Mucosa of descending colon (tissue), 3 donors: ENCODE results near the gene USP43. TPM values are rescaled to one million over a fixed set of nuclear protein-coding genes. Genes with fewer than 3 reads are reported as not detected.

Source experiments
- ATAC-seq: fragments of 200-7000 bp; cut with Tn5 transposase; one replicate; pipeline ENCODE4 v1.9.1; 2020; ENCODE audit warnings: mild to moderate bottlenecking, moderate library complexity
- DNase-seq, 3 donors: peaks; one replicate each; pipeline ENCODE4 v3.0.0-alpha.2; 2020
- H3K36me3 ChIP-seq: fragments of 200-600 bp; one replicate; pipeline ENCODE4 v1.8.0; 2021; ENCODE audit warnings: low read depth, mild to moderate bottlenecking
- H3K4me1 ChIP-seq: fragments of 200-600 bp; one replicate; pipeline ENCODE4 v1.8.0; 2021; ENCODE audit warnings: low read depth, mild to moderate bottlenecking
- H3K4me3 ChIP-seq: fragments of 200-600 bp; one replicate; pipeline ENCODE4 v1.8.0; 2021; ENCODE audit warnings: mild to moderate bottlenecking
- H3K9me3 ChIP-seq: fragments of 200-600 bp; one replicate; pipeline ENCODE4 v1.8.0; 2021; ENCODE audit warnings: mild to moderate bottlenecking
- intact Hi-C, 2 donors: fragments of 100-400 bp; cut with DNase I in 1 of 2; cut with micrococcal nuclease in 1 of 2; formaldehyde crosslinking; loops; one replicate each; pipeline versions ENCODE4 v1.11.0 to v1.11.1; 2022; cut with DNase I, micrococcal nuclease
- total RNA-seq, 3 donors: library from RNA; stranded (reverse); fragmentation: NEBNext Ultra II Directional in 2 of 3; extraction: Animal tissue kit (Norgen Biotek cat#: 25700) in 2 of 3; gene quantifications; one replicate each; pipeline versions ENCODE4 v1.2.1 to v1.2.4, GENCODE V29; 2021 to 2023
- TF ChIP-seq, protein P1 (sequence below): fragments of 200-600 bp; IDR thresholded peaks from one replicate; pipeline ENCODE4 v1.8.0; 2022; ENCODE audit warnings: antibody characterized with exemption, mild to moderate bottlenecking
- donor health status: DM: no; HTN: no; CAD: no; lungs with moderate emphysema.
- donor health status: DM: no; HTN: no; CAD: no.
- donor health status: DM: no; HTN: yes; CAD: no.

The USP43 gene
- total RNA-seq, 3 donors from 2014 or later: 7.2 to 18.4 (median 13.6) TPM

- Histone ChIP-seq H3K4me3 (no peak overlapping the region), H3K36me3 (no peaks in the 10 kb centered on the region), H3K9me3 (no peaks in the 10 kb centered on the region), H3K4me1 (no peaks in the 10 kb centered on the region)
- DNase-seq (no peak), ATAC-seq (no peak)
- intact Hi-C loops: no loop called here
- TF ChIP-seq, protein P1, sequence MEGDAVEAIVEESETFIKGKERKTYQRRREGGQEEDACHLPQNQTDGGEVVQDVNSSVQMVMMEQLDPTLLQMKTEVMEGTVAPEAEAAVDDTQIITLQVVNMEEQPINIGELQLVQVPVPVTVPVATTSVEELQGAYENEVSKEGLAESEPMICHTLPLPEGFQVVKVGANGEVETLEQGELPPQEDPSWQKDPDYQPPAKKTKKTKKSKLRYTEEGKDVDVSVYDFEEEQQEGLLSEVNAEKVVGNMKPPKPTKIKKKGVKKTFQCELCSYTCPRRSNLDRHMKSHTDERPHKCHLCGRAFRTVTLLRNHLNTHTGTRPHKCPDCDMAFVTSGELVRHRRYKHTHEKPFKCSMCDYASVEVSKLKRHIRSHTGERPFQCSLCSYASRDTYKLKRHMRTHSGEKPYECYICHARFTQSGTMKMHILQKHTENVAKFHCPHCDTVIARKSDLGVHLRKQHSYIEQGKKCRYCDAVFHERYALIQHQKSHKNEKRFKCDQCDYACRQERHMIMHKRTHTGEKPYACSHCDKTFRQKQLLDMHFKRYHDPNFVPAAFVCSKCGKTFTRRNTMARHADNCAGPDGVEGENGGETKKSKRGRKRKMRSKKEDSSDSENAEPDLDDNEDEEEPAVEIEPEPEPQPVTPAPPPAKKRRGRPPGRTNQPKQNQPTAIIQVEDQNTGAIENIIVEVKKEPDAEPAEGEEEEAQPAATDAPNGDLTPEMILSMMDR: no peak
Measured at GRCh38 chr17:9702914-9703780, 57.8 kb downstream of the USP43 start.

DNA sequence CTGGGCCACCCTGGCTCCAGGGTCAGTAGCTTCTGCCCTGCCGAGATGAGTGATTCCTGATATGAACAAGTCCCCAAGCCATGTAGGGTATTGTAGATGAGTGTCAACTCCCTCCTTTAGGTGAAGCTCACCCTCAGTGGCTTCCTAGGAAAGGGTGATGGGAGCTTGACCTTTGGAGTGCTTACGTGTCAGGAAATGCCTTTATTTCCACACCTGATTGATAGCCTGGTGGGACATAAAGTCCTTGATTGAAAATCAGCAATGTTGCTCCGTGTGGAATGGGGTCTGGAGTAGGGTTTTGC, 58.4 kb downstream of the USP43 start:
- intact Hi-C loops: no loop called here

DNA sequence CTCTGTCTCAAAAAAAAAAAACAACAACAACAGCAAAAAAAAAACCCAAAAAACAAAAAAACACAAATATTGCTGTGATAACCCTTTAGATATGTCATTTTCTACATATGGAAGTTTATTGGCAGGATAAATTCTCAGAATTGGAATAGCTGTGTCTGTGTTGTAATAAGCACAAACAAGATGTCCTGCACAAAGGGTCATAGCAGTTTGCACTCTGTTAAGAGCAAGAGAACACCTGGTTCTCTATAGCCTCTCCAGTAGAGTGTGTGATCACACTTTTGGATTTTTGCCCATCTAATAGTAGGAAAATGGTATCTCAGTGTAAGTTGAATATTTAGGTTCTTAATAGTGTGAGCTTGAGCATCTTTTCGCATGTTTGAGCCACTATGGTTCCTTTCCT, 60.4 kb downstream of the USP43 start:
- H3K36me3 ChIP-seq: no peaks in the 10 kb centered on the region
- DNase-seq (no peak), ATAC-seq (no peak)
- TF ChIP-seq, protein P1: no peak
- H3K9me3 ChIP-seq: no peaks in the 10 kb centered on the region
- no peaks in the 10 kb centered on the region for H3K4me1 ChIP-seq
- no peak overlapping the region for H3K4me3 ChIP-seq
- intact Hi-C loops: no loop called here

More for the DNA sequence above, 58.4 kb downstream of the USP43 start:
- no peaks in the 10 kb centered on the region for H3K36me3 ChIP-seq
- TF ChIP-seq, protein P1: no peak
- no peaks in the 10 kb centered on the region for H3K9me3 ChIP-seq
- DNase-seq: no peak
- no peak overlapping the region for H3K4me3 ChIP-seq
- no peaks in the 10 kb centered on the region for H3K4me1 ChIP-seq
- ATAC-seq: no peak

DNA sequence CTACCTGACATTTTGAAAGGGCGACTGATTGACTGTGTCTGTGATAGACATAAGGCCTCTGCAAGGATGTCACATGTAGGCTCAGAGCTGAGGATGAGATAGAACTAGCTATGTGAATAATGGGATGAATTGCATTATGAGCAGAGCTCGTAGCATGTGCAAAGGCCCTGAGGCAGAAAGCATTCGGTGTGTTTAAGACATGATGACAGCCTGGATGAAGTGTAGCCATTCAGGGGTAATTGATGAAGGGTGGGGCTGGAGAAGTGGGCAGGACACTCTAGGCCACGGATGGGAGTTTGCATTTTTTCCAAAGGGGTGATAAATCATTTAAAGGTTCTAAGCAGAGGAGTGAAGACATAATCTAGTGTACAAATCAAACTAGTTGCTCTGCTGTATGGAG, 62.6 kb downstream of the USP43 start:
- intact Hi-C loops: no loop called here
- DNase-seq (no peak), ATAC-seq (no peak)
- no peaks in the 10 kb centered on the region for H3K36me3 ChIP-seq
- TF ChIP-seq, protein P1: no peak
- no peak overlapping the region for H3K4me3 ChIP-seq
- no peaks in the 10 kb centered on the region for H3K4me1 ChIP-seq
- H3K9me3 ChIP-seq: no peaks in the 10 kb centered on the region

DNA sequence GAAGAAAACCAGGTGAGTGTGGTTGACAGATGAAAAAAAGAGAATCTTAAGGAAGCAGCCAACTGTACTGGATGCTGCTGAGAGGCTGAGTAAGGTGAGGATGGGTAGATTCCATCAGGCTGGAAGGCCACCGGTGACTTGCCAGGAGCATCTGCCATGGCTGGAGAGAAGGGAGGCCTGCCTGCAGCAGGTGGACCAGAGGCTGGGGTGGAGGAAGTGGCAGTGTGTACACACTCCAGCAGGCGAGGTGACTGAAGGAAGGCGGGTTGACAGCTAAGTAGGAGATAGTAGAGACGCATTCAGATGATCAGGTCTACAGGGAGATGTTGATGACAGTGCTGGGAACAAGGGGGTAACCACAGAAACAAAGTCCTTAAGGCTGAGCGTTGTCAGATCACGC, 69.5 kb downstream of the USP43 start:
- Histone ChIP-seq H3K4me1 (no peaks in the 10 kb centered on the region), H3K36me3 (no peaks in the 10 kb centered on the region), H3K9me3 (no peaks in the 10 kb centered on the region), H3K4me3 (no peak overlapping the region)
- TF ChIP-seq, protein P1: no peak
- intact Hi-C loops: no loop called here
- ATAC-seq (no peak), DNase-seq (no peak)
